HG02610 (cell line): ENCODE data around the gene CDSN.
"Not testable (repeated sequence)": the region's sequence is repeated elsewhere in the genome, so short reads cannot be mapped to it uniquely, and the experiment has no call there.

Experiments
- ATAC-seq: cut with Tn5 transposase; IDR thresholded peaks from one replicate; pipeline ENCODE4 v1.9.1; 2021; ENCODE audit warnings: mild to moderate bottlenecking, moderate library complexity; ENCODE audit not compliant: unreplicated experiment

CDSN gene

GRCh38 chr6:31090275-31090972 lies 29.8 kb downstream of the CDSN start:
- no peak for ATAC-seq

DNA sequence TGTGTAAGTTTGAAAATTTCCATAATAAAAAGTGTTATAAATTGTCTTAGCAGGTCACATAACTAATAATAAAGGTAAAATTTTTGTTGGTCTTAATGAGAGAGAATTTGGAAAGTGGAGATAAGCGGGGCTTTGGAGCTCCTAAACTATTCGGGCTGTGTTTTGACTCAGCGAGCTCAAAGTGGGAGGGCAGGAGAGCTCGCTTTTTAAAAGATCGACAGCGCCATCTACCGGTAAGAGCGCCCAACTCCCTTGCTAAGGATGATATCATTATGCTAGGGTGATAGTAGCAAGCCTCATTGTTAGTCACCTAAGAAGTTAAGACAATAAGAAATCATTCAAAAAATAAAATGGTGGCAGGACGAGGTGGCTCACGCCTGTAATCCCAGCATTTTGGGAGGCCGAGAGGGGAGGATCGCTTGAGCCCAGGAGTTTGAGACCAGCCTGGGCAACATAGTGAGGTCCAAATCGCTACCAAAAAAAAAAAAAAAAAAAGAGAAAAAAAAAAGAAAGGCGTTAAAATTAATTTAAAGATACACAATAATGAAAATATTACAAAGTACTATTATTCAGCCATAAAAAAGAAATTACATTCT lies 32.7 kb downstream of the CDSN start:
- no peak for ATAC-seq

- ATAC-seq = no peak
Measured at GRCh38 chr6:31086788-31087440, 33.3 kb downstream of the CDSN start.

DNA sequence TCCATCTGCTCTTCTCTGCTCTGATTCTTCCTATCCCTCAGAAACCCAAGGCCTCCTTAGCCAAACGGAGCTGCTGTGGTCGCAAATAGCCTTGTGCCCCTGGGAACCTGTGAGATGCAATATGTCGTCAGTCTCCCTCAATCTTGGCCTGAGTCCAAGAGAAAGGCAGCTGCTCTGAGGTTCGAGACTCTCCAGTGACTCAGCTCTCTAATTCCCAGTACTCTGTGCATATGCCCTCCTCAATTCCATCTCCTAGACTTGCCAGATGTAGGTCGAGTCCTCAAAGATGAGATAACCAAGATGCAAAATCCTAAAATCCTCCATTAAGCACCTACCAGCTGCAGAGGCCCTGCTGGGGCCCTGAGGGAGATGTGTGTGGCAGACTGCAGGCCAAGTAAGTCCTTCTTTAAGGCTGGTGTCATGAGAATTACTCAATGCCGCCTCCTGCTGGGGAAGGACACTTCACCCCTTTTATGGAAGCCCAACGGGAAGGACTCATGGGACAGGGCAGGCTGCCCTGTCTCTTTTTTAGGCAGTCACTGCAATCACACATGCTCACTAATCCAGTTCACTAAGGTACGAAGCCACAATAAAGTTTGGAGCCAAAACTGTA lies 36.4 kb downstream of the CDSN start:
- ATAC-seq = no peak

GRCh38 chr6:31081872-31082271 lies 38.4 kb downstream of the CDSN start:
- ATAC-seq = no peak

DNA sequence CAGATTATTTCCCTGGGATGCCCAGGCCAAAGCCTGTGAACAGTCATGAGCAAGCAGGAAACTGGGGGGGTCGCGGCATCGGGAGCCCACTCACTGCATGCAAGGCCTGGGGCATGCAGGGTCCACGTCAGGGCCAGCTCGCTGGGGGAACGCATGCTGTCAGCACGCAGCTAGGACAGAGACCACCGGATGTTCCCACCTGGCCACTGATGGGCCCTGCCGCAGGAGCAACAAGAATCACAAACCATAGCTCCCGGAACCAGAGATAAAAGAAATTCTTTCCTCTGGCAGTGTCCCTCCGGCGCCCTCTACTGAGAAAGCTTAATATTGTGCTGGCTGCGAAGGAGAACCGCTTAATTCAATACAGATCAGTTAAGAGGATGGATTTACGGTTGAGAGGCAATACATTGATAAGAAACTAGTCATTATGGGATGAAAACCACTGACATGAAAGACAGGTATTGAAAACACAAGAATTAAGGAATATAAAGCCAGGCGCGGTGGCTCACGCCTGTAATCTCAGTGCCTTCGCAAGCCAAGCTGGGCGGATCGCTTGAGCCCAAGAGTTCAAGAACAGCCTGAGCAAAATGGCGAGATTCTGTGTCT lies 40.5 kb downstream of the CDSN start:
- no peak for ATAC-seq

GRCh38 chr6:31076611-31077010 lies 43.6 kb downstream of the CDSN start:
- no peak for ATAC-seq

GRCh38 chr6:31075528-31075927 lies 44.7 kb downstream of the CDSN start:
- ATAC-seq = no peak

DNA sequence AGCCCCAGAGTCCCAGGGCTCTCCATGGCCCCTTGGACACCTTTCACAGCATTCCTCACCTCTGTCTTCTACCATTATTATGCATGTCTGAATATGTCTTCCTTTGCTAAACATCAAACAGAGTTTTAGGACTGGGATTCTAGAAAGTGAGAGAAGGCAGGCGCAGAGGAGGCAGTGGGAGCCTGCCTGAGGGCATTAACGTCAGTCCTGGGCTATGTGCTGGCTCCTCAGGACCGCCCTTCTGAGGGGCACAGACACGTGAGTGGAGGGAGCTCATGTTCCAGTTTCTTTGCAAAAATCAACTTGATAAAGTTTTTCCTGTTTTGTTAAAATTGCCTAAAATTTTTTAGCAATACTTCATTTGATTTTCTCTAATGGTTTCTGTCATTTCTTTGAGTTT lies 45.8 kb downstream of the CDSN start:
- ATAC-seq = no peak

DNA sequence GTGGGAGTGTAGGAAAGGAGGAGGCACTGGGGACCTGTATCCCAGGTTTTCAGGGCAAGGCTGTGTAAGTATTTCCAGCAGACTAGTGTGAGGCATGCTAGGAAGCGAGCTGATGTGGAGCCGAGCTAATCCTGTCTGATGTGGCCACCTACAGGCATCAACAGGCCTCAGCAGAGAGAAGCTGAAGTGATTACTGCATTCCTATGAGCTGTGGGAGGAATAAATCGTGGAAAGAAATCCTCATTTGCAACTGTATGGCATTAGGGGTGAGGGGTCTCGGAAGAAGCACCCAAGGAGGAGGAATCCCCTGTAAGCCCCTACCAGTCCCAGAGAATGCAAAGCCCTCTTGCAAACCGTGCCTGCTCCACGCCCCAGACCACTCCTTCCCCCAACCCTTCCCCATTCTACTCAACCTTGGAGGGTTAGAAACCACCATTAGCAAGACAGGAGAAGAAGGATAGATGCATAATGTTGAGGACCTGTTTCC lies 49.5 kb downstream of the CDSN start:
- no peak for ATAC-seq

- ATAC-seq = no peak
Measured at GRCh38 chr6:31068669-31069340, 51.4 kb downstream of the CDSN start.

DNA sequence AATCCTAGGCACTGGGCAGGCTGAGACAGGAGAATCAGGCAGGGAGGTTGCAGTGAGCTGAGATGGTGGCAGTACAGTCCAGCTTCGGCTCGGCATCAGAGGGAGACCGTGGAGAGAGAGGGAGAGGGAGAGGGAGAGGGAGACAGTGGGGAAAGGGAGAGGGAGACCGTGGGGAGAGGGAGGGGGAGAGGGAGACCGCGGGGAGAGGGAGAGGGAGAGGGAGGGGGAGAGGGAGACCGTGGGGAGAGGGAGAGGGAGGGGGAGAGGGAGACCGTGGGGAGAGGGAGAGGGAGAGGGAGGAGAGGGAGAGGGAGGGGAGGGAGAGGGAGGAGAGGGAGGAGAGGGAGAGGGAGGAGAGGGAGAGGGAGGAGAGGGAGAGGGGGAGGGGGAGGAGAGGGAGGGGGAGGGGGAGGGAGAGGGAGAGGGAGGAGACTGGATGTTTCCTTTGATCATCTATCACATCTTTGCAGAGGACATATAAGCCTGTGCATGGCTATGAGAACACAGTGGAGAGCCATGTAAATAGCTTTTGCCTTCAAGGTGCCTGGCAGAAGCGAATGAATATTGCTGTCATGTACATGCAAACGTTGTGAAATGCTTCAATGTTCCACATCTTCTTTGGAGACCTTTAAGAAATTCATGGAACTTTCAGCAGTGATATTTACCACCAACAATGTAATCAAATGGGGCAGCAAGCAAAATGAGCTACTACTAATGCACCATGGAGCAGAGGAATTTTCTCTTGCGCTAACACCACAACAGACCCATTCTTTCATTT lies 52.2 kb downstream of the CDSN start:
- not testable (repeated sequence) for ATAC-seq

- ATAC-seq = not testable (repeated sequence)
Measured at GRCh38 chr6:31067028-31067427, 53.2 kb downstream of the CDSN start.

GRCh38 chr6:31065556-31065955 lies 54.7 kb downstream of the CDSN start:
- no peak for ATAC-seq
